ENCODE results near the gene FBN1. TPM values are rescaled to one million over a fixed set of nuclear protein-coding genes. Genes with fewer than 3 reads are reported as not detected.

Gene FBN1
- total and polyA plus RNA-seq, 10 of the 15 experiments (the other 5 are each of a cell fraction or from before 2014, with no cell fraction given), result 2.2 to 15.3 (median 7.0) TPM

- TF ChIP-seq ZNF274 (IDR thresholded peaks at IDR 0.05; ENCODE audit: insufficient read depth, insufficient read length) (no peak), ZNF24 (IDR thresholded peaks at IDR 0.05) (no peak), RFX5 (IDR thresholded peaks at IDR 0.05; ENCODE audit: low read depth, low read length) (no peak), POU2F2 (IDR thresholded peaks at IDR 0.05; ENCODE audit: borderline replicate concordance, low read depth, low read length) (no peak), NFYA (IDR thresholded peaks at IDR 0.05; ENCODE audit: borderline replicate concordance, low read depth, low read length) (no peak), BACH1 (IDR thresholded peaks at IDR 0.05; ENCODE audit: borderline replicate concordance) (no peak), ESRRA (IDR thresholded peaks at IDR 0.05; ENCODE audit: low read length) (no peak), MLLT1 (IDR thresholded peaks at IDR 0.05) (no peak), BCL3 (IDR thresholded peaks at IDR 0.05; ENCODE audit: borderline replicate concordance, insufficient read depth, low read depth, low read length, poor library complexity, severe bottlenecking) (no peak), MYB (IDR thresholded peaks at IDR 0.05; ENCODE audit: borderline replicate concordance, low read depth, low read length) (no peak), STAT1 (conservative IDR thresholded peaks at IDR 0.05) (no peak), SMC3 (IDR thresholded peaks at IDR 0.05; ENCODE audit: borderline replicate concordance, low read length) (no peak)
These were observed 92.0 kb downstream of the FBN1 start (continued) for GRCh38 chr15:48553559-48553958.
